Gastrocnemius medialis (tissue), 4 donors: ENCODE measurements around the gene SMIM45.

ENCODE experiments used
- CTCF ChIP-seq, 5 experiments: fragments of 450-650 bp in 3 of 5; fragments of 200-600 bp in 2 of 5; sonication (generic) in 2 of 5; IDR thresholded peaks in 4 of 5; conservative IDR thresholded peaks in 1 of 5; 1 replicate in 4 of 5; 2 replicates in 1 of 5; pipeline ENCODE4 v1.5.1; 2016 to 2019; ENCODE audit warnings: antibody characterized with exemption in 5 of 5, mild to moderate bottlenecking in 3 of 5, moderate library complexity in 3 of 5
- POLR2A ChIP-seq, 2 donors: fragments of 450-650 bp; IDR thresholded peaks; one replicate each; pipeline ENCODE4 v1.6.1; 2017; ENCODE audit warnings: antibody characterized with exemption in 2 of 2, mild to moderate bottlenecking in 2 of 2, moderate library complexity in 2 of 2

GRCh38 chr22:42007922-42008321 lies 56.0 kb downstream of the SMIM45 start:
- TF ChIP-seq CTCF (IDR thresholded peaks at IDR 0.05 in 4 of 5, conservative IDR thresholded peaks at IDR 0.05 in 1 of 5), result no peak
- no peak for TF ChIP-seq POLR2A (IDR thresholded peaks at IDR 0.05)
